PC-3 (cell line): ENCODE measurements around the gene NLGN1. TPM values are rescaled to one million over a fixed set of nuclear protein-coding genes. Genes with fewer than 3 reads are reported as not detected.

Source experiments
- ATAC-seq: fragments of 200-7000 bp; cut with Tn5 transposase; 2 replicates; pipeline ENCODE4 v1.9.1; 2020; ENCODE audit warnings: mild to moderate bottlenecking, moderate library complexity
- BruUV-seq: library from RNA; stranded (reverse); fragments of 400-500 nt; replicated peaks from 2 replicates; lab custom pipeline; 2021; lab: Mats Ljungman, UMichigan
- CTCF ChIA-PET: fragments of 300-600 bp; sonication (Branson Sonifier 250); formaldehyde crosslinking; loops from one replicate; lab custom pipeline; 2022; ENCODE audit warnings: antibody characterized with exemption; lab: Charles Lee
- POLR2A ChIA-PET: fragments of 300-600 bp; sonication (Branson Sonifier 250); formaldehyde crosslinking; loops from one replicate; lab custom pipeline; 2022; ENCODE audit warnings: antibody characterized with exemption; ENCODE audit not compliant: unreplicated experiment; lab: Charles Lee
- DNase-seq: peaks from one replicate; pipeline ENCODE4 v3.0.0-alpha.2; 2015
- H2AFZ ChIP-seq: fragments of 300-600 bp; sonication (generic); 2 replicates; pipeline ENCODE4 v1.6.0; 2016; ENCODE audit warnings: antibody characterized with exemption, low read length
- H3F3A ChIP-seq: fragments of 300-600 bp; sonication (generic); one replicate; pipeline ENCODE4 v1.6.0; 2017; ENCODE audit warnings: antibody characterized with exemption, low read length, control low read depth, mild to moderate bottlenecking; ENCODE audit not compliant: unreplicated experiment
- H3K27ac ChIP-seq: fragments of 300-600 bp; sonication (generic); 2 replicates; pipeline ENCODE4 v1.5.1; 2016; ENCODE audit warnings: mild to moderate bottlenecking, low read length
- H3K27me3 ChIP-seq: fragments of 300-600 bp; sonication (generic); 2 replicates; pipeline ENCODE4 v1.6.1; 2016; ENCODE audit warnings: low read length, mixed read lengths
- H3K36me3 ChIP-seq: fragments of 300-600 bp; sonication (generic); 2 replicates; pipeline ENCODE4 v1.6.1; 2016; ENCODE audit warnings: low read depth, mixed run types, low read length, mixed read lengths
- H3K4me1 ChIP-seq: fragments of 300-600 bp; sonication (generic); 2 replicates; pipeline ENCODE4 v1.5.1; 2016; ENCODE audit warnings: low read length; ENCODE audit not compliant: insufficient read depth
- H3K4me2 ChIP-seq: fragments of 300-600 bp; sonication (generic); 2 replicates; pipeline ENCODE4 v1.6.0; 2016; ENCODE audit warnings: low read length
- H3K4me3 ChIP-seq: fragments of 300-600 bp; sonication (generic); 2 replicates; pipeline ENCODE4 v1.5.1; 2016; ENCODE audit warnings: mild to moderate bottlenecking, low read length, mixed read lengths
- H3K79me2 ChIP-seq: fragments of 300-600 bp; sonication (generic); 2 replicates; pipeline ENCODE4 v1.6.1; 2017; ENCODE audit warnings: low read length, mixed read lengths
- H3K9ac ChIP-seq: fragments of 300-600 bp; sonication (generic); 2 replicates; pipeline ENCODE4 v1.6.0; 2016; ENCODE audit warnings: mild to moderate bottlenecking, low read length
- H3K9me2 ChIP-seq: fragments of 300-600 bp; sonication (generic); replicated peaks from 2 replicates; pipeline ENCODE4 v1.6.1; 2016; ENCODE audit warnings: mixed run types, low read length, mixed read lengths
- H3K9me3 ChIP-seq: fragments of 300-600 bp; sonication (generic); 2 replicates; pipeline ENCODE4 v1.6.1; 2016; ENCODE audit warnings: low read length, mixed read lengths
- H4K20me1 ChIP-seq: fragments of 300-600 bp; sonication (generic); 2 replicates; pipeline ENCODE4 v1.6.1; 2016; ENCODE audit warnings: low read length, mixed read lengths
- EZH2 ChIP-seq: fragments of 300-600 bp; sonication (generic); IDR thresholded peaks from one replicate; pipeline ENCODE4 v1.6.1; 2017; ENCODE audit warnings: antibody characterized with exemption, mild to moderate bottlenecking, low read length; ENCODE audit not compliant: unreplicated experiment
- EZH2phosphoT487 ChIP-seq: fragments of 300-600 bp; sonication (generic); IDR thresholded peaks from 2 replicates; pipeline ENCODE4 v1.6.1; 2018; ENCODE audit warnings: mild to moderate bottlenecking, antibody characterized with exemption, low read length, borderline replicate concordance
- intact Hi-C: fragments of 100-400 bp; cut with micrococcal nuclease; formaldehyde crosslinking; loops from 2 replicates; pipeline ENCODE4 v1.9.0; 2023
- total RNA-seq: library from RNA; depleted of rRNA; stranded (reverse); fragments of >200 nt; gene quantifications from 2 replicates; pipeline ENCODE4 v1.2.3, GENCODE V29; 2014
- TF ChIP-seq, protein P1 (sequence below): fragments of 300-600 bp; sonication (generic); conservative IDR thresholded peaks from 2 replicates; pipeline ENCODE4 v1.5.1; 2017; ENCODE audit warnings: antibody characterized with exemption, low read depth, mild to moderate bottlenecking, low read length

The NLGN1 gene
- total RNA-seq, 1 experiment from 2014 or later = 0.77 TPM

DNA sequence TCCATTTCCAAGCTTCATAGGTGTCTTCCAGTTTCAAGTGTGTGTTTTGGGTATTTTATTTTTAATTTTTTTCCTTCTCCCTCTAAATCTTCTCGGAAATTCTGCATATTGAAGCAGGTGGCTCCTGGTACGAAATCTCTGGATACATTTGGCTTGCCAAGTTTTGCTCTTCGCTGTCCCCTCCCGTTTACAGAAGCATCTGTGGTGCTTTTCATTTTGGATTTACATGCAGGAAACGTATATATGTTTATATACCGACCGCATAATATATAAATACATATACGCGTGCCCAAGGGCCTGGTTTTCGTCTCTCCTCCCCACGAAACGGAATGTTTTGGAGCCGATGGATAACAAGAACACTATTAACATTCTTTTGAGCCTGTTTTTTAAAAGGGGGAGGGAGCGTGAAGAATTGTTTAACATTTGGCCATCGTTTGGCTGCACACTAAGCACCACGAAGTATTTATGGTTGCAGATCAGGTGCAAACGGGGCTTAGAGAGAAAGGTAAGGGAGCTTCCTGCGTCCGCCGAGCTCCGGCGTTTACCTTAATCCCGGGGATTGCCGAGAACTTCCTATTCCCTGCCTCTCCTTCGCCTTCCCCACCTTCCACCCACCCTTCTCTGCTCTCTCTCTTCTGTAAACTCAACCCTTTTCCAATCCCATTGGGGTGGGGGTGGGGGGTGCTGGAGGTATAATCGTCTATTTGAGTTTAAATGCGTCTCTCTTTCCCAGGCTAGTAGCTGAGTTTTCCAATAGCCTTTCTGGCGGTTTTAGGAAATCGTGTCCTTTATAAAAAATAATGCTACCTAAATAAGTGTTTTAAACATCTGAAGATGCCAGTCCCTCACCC, 1.1 kb upstream of the NLGN1 start:
- no peaks in the 10 kb centered on the region for H3K36me3 ChIP-seq
- no peak for ATAC-seq
- intact Hi-C loops = loop anchor here (10.0 kb wide), 1 partner anchor 562 kb away; no protein-coding TSS in a partner anchor
- no peaks in the 10 kb centered on the region for H3F3A ChIP-seq
- H3K79me2 ChIP-seq = no peaks in the 10 kb centered on the region
- peak overlapping the region; percentile 69 for H3K4me3 ChIP-seq
- H3K27me3 ChIP-seq = peaks cover 81% of the 10 kb centered on the region
- BruUV-seq = no TSS peak
- ChIA-PET CTCF (interaction anchor here (0.7 kb wide), 1 partner anchor 408 kb away, joined by 3 read pairs; no protein-coding TSS in a partner anchor), POLR2A (no interaction called here)
- H3K9me3 ChIP-seq = no peaks in the 10 kb centered on the region
- peak overlapping the region; percentile 85 for H3K4me2 ChIP-seq
- TF ChIP-seq EZH2 (no peak), EZH2phosphoT487 (no peak)
- TF ChIP-seq, protein P1, sequence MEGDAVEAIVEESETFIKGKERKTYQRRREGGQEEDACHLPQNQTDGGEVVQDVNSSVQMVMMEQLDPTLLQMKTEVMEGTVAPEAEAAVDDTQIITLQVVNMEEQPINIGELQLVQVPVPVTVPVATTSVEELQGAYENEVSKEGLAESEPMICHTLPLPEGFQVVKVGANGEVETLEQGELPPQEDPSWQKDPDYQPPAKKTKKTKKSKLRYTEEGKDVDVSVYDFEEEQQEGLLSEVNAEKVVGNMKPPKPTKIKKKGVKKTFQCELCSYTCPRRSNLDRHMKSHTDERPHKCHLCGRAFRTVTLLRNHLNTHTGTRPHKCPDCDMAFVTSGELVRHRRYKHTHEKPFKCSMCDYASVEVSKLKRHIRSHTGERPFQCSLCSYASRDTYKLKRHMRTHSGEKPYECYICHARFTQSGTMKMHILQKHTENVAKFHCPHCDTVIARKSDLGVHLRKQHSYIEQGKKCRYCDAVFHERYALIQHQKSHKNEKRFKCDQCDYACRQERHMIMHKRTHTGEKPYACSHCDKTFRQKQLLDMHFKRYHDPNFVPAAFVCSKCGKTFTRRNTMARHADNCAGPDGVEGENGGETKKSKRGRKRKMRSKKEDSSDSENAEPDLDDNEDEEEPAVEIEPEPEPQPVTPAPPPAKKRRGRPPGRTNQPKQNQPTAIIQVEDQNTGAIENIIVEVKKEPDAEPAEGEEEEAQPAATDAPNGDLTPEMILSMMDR = no peak
- H4K20me1 ChIP-seq = 0 out of 2 replicates have a peak, but pooled peaks cover 4% of the 10 kb centered on the region
- no peak overlapping the region for H3K27ac ChIP-seq
- DNase-seq = no peak
- H3K4me1 ChIP-seq = peaks cover 14% of the 10 kb centered on the region; the same call in 1 of the 2 replicates
- no peaks in the 10 kb centered on the region for H3K9me2 ChIP-seq
- H3K9ac ChIP-seq = no peak overlapping the region
- H2AFZ ChIP-seq = peak overlapping the region; percentile 82

DNA sequence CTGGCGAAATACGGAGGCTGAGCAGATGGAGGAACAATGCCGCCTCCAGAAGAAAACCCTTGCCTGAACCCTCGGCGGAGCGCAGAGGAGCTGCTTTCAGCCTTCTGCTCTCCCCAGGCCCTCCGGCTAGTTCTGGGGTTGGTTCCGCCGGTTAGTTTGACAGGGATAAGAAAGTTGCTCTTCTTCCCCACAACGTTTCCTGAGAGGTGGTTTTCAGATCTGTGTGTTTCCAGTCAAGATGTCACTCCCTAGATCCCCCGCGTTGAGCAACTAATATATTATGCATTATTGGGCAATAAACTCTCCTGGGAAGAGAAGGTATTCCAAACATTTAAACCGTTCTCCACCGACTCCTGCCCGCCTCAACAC, 551 bp downstream of the NLGN1 start:
- ChIA-PET POLR2A (no interaction called here), CTCF (no interaction called here)
- Histone ChIP-seq H3K27me3 (peaks cover 90% of the 10 kb centered on the region), H4K20me1 (0 out of 2 replicates have a peak, but pooled peaks cover 4% of the 10 kb centered on the region), H3F3A (no peaks in the 10 kb centered on the region), H3K9me2 (no peaks in the 10 kb centered on the region), H2AFZ (peak overlapping the region; percentile 66), H3K4me3 (peak overlapping the region; percentile 69), H3K9ac (no peak overlapping the region), H3K9me3 (no peaks in the 10 kb centered on the region), H3K27ac (no peak overlapping the region), H3K4me2 (peak overlapping the region; percentile 85), H3K36me3 (no peaks in the 10 kb centered on the region), H3K79me2 (no peaks in the 10 kb centered on the region), H3K4me1 (peaks cover 14% of the 10 kb centered on the region; the same call in 1 of the 2 replicates)
- BruUV-seq = no TSS peak
- no peak for ATAC-seq
- intact Hi-C loops = loop anchor here (10.0 kb wide), 1 partner anchor 563 kb away; no protein-coding TSS in a partner anchor
- TF ChIP-seq EZH2 (no peak), EZH2phosphoT487 (no peak; the same call in 1 of the 2 replicates)
- TF ChIP-seq, protein P1 = no peak
- DNase-seq = no peak

DNA sequence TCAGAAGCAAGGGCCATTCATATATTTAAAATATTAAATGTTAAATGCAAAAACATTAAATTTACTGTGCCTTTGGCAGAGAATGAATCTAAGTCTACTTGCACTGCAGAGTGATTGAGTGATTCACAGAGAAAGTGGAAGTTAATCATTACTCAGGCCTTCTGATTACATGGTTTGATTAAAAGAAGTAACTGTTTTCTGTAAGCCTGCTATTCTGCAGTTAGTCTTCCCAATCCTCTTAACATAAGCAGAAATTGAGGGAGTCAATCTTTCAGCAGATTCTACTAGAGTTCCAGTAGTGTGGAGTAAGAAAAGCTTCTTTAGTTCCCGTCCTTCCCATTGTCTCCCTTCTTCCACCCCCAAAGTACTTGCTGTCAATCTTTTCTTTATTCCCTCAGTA, 1.5 kb downstream of the NLGN1 start:
- no peaks in the 10 kb centered on the region for H3K9me2 ChIP-seq
- ATAC-seq = no peak
- POLR2A ChIA-PET = no interaction called here

More for the DNA sequence above, 1.5 kb downstream of the NLGN1 start:
- no peaks in the 10 kb centered on the region for H3K9me3 ChIP-seq
- intact Hi-C loops = loop anchor here (10.0 kb wide), 1 partner anchor 564 kb away; no protein-coding TSS in a partner anchor
- H3K4me1 ChIP-seq = peaks cover 14% of the 10 kb centered on the region; the same call in 1 of the 2 replicates
- no peak overlapping the region for H3K27ac ChIP-seq
- H3K27me3 ChIP-seq = peaks cover 84% of the 10 kb centered on the region
- no peaks in the 10 kb centered on the region for H3K36me3 ChIP-seq
- no TSS peak for BruUV-seq
- CTCF ChIA-PET = no interaction called here
- no peaks in the 10 kb centered on the region for H3F3A ChIP-seq
- no peak overlapping the region for H2AFZ ChIP-seq
- H3K9ac ChIP-seq = no peak overlapping the region
- H3K4me2 ChIP-seq = no peak overlapping the region
- no peak overlapping the region for H3K4me3 ChIP-seq
- 0 out of 2 replicates have a peak, but pooled peaks cover 4% of the 10 kb centered on the region for H4K20me1 ChIP-seq
- no peak for TF ChIP-seq EZH2phosphoT487
- TF ChIP-seq EZH2 = no peak
- TF ChIP-seq, protein P1 = no peak
- no peaks in the 10 kb centered on the region for H3K79me2 ChIP-seq
- DNase-seq = no peak
